Subcutaneous abdominal adipose tissue (tissue), 5 donors: ENCODE data around the gene SLCO1B1.
"Not testable (repeated sequence)": the region's sequence is repeated elsewhere in the genome, so short reads cannot be mapped to it uniquely, and the experiment has no call there.

Experiments used
- H3K27ac ChIP-seq: one replicate; pipeline ENCODE4 v1.7.0; 2013; ENCODE audit warnings: low read depth, mild to moderate bottlenecking, inconsistent platforms, low read length, moderate library complexity
- H3K27me3 ChIP-seq, 5 donors: one replicate each; pipeline ENCODE4 v1.7.0; 2013; ENCODE audit warnings: low read length in 5 of 5, inconsistent platforms in 1 of 5; ENCODE audit not compliant: control insufficient read depth in 5 of 5, insufficient read depth in 4 of 5
- H3K36me3 ChIP-seq, 5 donors: one replicate each; pipeline ENCODE4 v1.7.0; 2013; ENCODE audit warnings: low read length in 5 of 5; ENCODE audit not compliant: control insufficient read depth in 5 of 5, insufficient read depth in 5 of 5
- H3K4me1 ChIP-seq, 5 donors: one replicate each; pipeline ENCODE4 v1.7.0; 2013; ENCODE audit warnings: low read length in 5 of 5, mild to moderate bottlenecking in 3 of 5, moderate library complexity in 1 of 5; ENCODE audit not compliant: control insufficient read depth in 5 of 5, insufficient read depth in 5 of 5
- H3K4me3 ChIP-seq, 5 donors: one replicate each; pipeline ENCODE4 v1.7.0; 2013; ENCODE audit warnings: low read length in 5 of 5, low read depth in 1 of 5
- H3K9ac ChIP-seq, 5 donors: one replicate each; pipeline ENCODE4 v1.7.0; 2013; ENCODE audit warnings: low read length in 5 of 5, mild to moderate bottlenecking in 4 of 5, moderate library complexity in 3 of 5
- H3K9me3 ChIP-seq, 5 donors: one replicate each; pipeline ENCODE4 v1.7.0; 2013; ENCODE audit warnings: low read length in 5 of 5; ENCODE audit not compliant: control insufficient read depth in 5 of 5
- donor health status: healthy.
- donor health status: healthy.
- donor health status: healthy.
- donor health status: healthy.
- donor health status: healthy.

The SLCO1B1 gene

GRCh38 chr12:21130998-21131397, at the start of gene SLCO1B1:
TSS of gene SLCO1B1 (plus strand) at chr12:21131194. CDS start at chr12:21141575, 10,381 bp downstream.
- no peaks in the 10 kb centered on the region for H3K27me3 ChIP-seq
- H3K9me3 ChIP-seq = no peaks in the 10 kb centered on the region
- no peak within 1 kb of the TSS for H3K27ac ChIP-seq
- peaks cover 0 to 14% (median 0%) of the 10 kb centered on the region in 5 donors for H3K4me1 ChIP-seq
- no peak within 1 kb of the TSS for H3K9ac ChIP-seq
- no peak within 1 kb of the TSS for H3K4me3 ChIP-seq
- H3K36me3 ChIP-seq = no peaks in the 10 kb centered on the region

GRCh38 chr12:21084753-21085152, 46.2 kb upstream of the SLCO1B1 start:
- H3K9me3 ChIP-seq, H3K27ac ChIP-seq, H3K4me3 ChIP-seq, H3K9ac ChIP-seq, H3K4me1 ChIP-seq, H3K27me3 ChIP-seq, H3K36me3 ChIP-seq: not testable (repeated sequence)

GRCh38 chr12:21111732-21112131, 19.3 kb upstream of the SLCO1B1 start:
- Histone ChIP-seq H3K4me1 (no peaks in the 10 kb centered on the region), H3K27me3 (no peaks in the 10 kb centered on the region), H3K36me3 (no peaks in the 10 kb centered on the region), H3K27ac (no peak overlapping the region), H3K9ac (no peak overlapping the region), H3K9me3 (no peaks in the 10 kb centered on the region), H3K4me3 (no peak overlapping the region)

GRCh38 chr12:21113266-21113665, 17.7 kb upstream of the SLCO1B1 start:
- Histone ChIP-seq H3K9me3 (no peaks in the 10 kb centered on the region), H3K27me3 (no peaks in the 10 kb centered on the region), H3K27ac (no peak overlapping the region), H3K9ac (no peak overlapping the region), H3K4me3 (no peak overlapping the region), H3K36me3 (no peaks in the 10 kb centered on the region), H3K4me1 (no peaks in the 10 kb centered on the region)

GRCh38 chr12:21117995-21118394, 13.0 kb upstream of the SLCO1B1 start:
- H3K4me1 ChIP-seq = no peaks in the 10 kb centered on the region
- H3K36me3 ChIP-seq = no peaks in the 10 kb centered on the region
- no peak overlapping the region for H3K27ac ChIP-seq
- no peak overlapping the region for H3K9ac ChIP-seq
- H3K9me3 ChIP-seq = no peaks in the 10 kb centered on the region
- no peak overlapping the region for H3K4me3 ChIP-seq
- no peaks in the 10 kb centered on the region for H3K27me3 ChIP-seq

- Histone ChIP-seq H3K36me3 (no peaks in the 10 kb centered on the region), H3K4me3 (no peak overlapping the region), H3K27ac (no peak overlapping the region), H3K4me1 (no peaks in the 10 kb centered on the region), H3K27me3 (no peaks in the 10 kb centered on the region), H3K9ac (no peak overlapping the region), H3K9me3 (no peaks in the 10 kb centered on the region)
Observed at GRCh38 chr12:21118760-21119159, 12.2 kb upstream of the SLCO1B1 start.

- H3K27me3 ChIP-seq = no peaks in the 10 kb centered on the region
- H3K4me1 ChIP-seq = peaks cover 0 to 14% (median 0%) of the 10 kb centered on the region in 5 donors
- H3K36me3 ChIP-seq = no peaks in the 10 kb centered on the region
- H3K27ac ChIP-seq = no peak overlapping the region
- no peak overlapping the region for H3K9ac ChIP-seq
- H3K4me3 ChIP-seq = no peak overlapping the region
- H3K9me3 ChIP-seq = no peaks in the 10 kb centered on the region
Observed at GRCh38 chr12:21129351-21129750, 1.6 kb upstream of the SLCO1B1 start.

- Histone ChIP-seq H3K4me1 (peaks cover 0 to 14% (median 0%) of the 10 kb centered on the region in 5 donors), H3K27ac (no peak overlapping the region), H3K9me3 (no peaks in the 10 kb centered on the region), H3K4me3 (no peak overlapping the region), H3K9ac (no peak overlapping the region), H3K36me3 (no peaks in the 10 kb centered on the region), H3K27me3 (no peaks in the 10 kb centered on the region)
Observed at GRCh38 chr12:21129906-21130305, 1.1 kb upstream of the SLCO1B1 start.

GRCh38 chr12:21137318-21137999, 6.5 kb downstream of the SLCO1B1 start:
- H3K27me3 ChIP-seq, H3K9me3 ChIP-seq, H3K36me3 ChIP-seq, H3K27ac ChIP-seq, H3K4me3 ChIP-seq, H3K4me1 ChIP-seq, H3K9ac ChIP-seq: not testable (repeated sequence)

- Histone ChIP-seq H3K9ac (no peak overlapping the region), H3K4me1 (no peaks in the 10 kb centered on the region), H3K27me3 (no peaks in the 10 kb centered on the region), H3K27ac (no peak overlapping the region), H3K9me3 (no peaks in the 10 kb centered on the region), H3K4me3 (no peak overlapping the region), H3K36me3 (no peaks in the 10 kb centered on the region)
Observed at GRCh38 chr12:21138016-21138415, 7.0 kb downstream of the SLCO1B1 start.
